Camera-type eye (tissue), 1 donor: ENCODE data around the gene NXT1. TPM values are rescaled to one million over a fixed set of nuclear protein-coding genes. Genes with fewer than 3 reads are reported as not detected.

ENCODE experiments used
- total RNA-seq: library from RNA; depleted of rRNA; stranded (reverse); fragments of >200 nt; gene quantifications from one replicate; pipeline ENCODE4 v1.2.3, GENCODE V29; 2014

NXT1 gene
- total RNA-seq = 27.8 TPM

DNA sequence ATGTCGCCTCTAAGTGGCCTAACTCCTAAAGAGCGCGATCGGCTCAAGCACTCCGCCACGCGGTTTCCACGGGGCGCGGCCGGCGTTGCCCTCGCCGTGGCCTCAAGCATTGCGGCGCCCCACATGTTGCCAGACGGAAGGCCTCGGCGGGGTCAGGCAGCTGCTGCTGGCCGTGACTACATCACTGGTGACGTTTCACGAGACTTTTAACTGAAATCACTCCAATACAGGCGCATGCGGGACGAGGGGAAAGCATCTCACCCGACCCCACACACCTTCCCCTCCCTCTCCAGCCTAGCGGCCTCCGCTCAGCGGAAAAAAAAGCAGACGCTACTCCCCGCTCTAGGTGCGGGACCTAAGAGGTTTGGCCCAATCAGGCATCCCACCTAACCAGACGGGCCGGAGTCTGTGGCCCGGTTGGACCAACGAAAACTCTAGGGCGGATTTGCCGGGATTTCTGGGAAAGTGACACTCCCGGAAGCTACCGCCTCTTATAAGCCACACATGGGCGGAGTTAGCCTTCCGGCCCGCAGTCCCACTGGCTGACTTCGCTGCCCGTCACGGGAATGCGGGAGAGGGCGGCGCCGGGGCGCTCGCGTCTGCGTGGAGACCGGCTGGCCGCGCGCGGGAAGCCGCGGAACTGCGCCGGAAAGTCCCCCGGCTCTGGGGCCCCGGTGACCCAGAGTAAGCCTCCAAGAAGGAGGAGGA, at the start of gene NXT1:
Gene NXT1, plus strand, starts transcription at position 596 of the 708 bp plus-strand sequence. CDS start 3,251 bp downstream, outside the sequence.

DNA sequence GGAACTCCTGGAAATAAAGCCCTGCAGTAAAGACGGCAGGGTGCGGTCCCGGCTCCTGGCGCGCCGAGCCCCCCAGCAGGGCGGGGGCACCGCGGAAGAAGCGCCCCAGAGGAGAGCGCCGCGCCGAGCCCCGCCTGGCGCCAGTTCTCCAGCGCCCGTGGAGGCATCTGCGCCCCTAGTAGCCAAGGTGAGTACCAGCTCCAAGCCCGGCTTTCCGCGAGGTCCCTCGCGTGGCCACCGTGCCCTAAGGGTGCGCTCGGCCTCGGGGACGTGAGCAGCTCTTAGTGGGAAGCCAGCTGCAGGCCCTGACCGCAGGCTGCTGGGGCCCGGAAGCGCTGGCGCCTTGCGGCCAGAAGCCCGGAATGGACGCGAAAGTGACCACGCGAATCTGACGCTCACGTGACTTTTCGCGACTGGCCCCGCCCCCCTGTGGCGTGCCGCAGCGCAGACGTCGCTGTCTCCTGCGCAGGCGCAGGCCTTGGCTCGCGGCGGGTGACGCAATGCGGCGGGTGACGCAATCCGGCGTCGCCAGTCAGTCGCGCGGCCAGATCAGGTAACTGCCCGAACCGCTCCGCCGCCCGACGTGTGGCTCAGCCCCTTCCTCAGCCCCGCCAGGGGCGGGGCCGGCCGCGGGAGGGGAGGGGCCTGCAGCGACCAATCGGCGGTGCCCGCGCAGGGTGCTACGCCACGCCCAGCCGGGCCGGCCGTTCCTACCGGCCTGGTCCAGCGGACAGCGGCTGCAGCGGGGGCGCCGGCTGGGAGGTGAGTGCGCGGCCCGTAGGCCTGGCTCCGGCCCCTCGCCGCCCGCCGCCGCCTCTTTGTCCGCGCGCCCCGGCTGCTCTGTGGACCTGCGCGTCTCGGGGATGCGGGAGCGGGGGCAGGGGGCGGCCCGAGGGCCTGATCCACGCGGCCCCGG, 11.1 kb downstream of the NXT1 start, which contains the start of gene GZF1:
Gene GZF1, plus strand, starts transcription at position 707 of the 916 bp plus-strand sequence. CDS start 2,202 bp downstream, outside the sequence.

Other genes starting within 250 kb of the NXT1 start
- gene GZF1, start 11.4 kb downstream of the NXT1 start, total RNA-seq = 22.3 TPM
- 82.6 TPM for gene NAPB, start 70.7 kb downstream of the NXT1 start, total RNA-seq
- not detected for gene CSTL1, start 88.9 kb downstream of the NXT1 start, total RNA-seq
- gene CST11, start 102.1 kb downstream of the NXT1 start, total RNA-seq = not detected
- not detected for gene CST8, start 140.3 kb downstream of the NXT1 start, total RNA-seq
- gene CST9L, start 217.7 kb downstream of the NXT1 start, total RNA-seq = not detected